Measurements from ENCODE around the gene CHST6.
"Not testable (repeated sequence)": the region's sequence is repeated elsewhere in the genome, so short reads cannot be mapped to it uniquely, and the experiment has no call there.

Gene CHST6

DNA sequence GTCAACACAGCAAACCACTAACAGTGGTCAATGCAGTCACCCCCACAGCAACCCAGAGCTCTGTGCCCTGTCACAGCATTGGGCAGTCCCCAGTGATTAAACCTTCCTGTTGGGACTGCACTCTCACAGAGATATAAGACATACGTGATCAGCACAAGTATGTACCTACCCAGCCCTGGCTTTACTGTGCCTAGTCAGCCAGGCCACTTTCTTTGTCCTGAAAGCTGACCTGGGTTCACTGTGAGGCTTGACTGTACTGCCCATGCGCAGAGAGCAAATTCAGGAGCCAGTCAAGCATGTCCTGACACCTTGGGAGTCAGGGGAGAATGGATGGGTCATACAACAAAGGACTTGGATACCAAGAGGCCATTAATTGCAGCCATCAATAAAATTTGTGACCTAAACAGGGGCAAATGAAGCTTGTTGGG, 19.8 kb downstream of the CHST6 start:
- in situ Hi-C loops (cut with HindIII; ENCODE audit: low sequenced_read_pairs) = no loop called here
- no peak for TF ChIP-seq CTCF (IDR thresholded peaks at IDR 0.05; ENCODE audit: low read depth, low read length)
- DNase-seq (ENCODE audit: low read depth, low spot score) = no peak
- no peak overlapping the region for H3K4me3 ChIP-seq (ENCODE audit: low read depth, low read length)

- no peak overlapping the region for H3K4me3 ChIP-seq (ENCODE audit: low read depth, low read length)
- no peak for DNase-seq (ENCODE audit: low read depth, low spot score)
- in situ Hi-C loops (cut with HindIII; ENCODE audit: low sequenced_read_pairs) = no loop called here
- no peak for TF ChIP-seq CTCF (IDR thresholded peaks at IDR 0.05; ENCODE audit: low read depth, low read length)
Measured at GRCh38 chr16:75472908-75473877, 22.0 kb downstream of the CHST6 start.

- in situ Hi-C loops (cut with HindIII; ENCODE audit: low sequenced_read_pairs) = no loop called here
- H3K4me3 ChIP-seq (ENCODE audit: low read depth, low read length) = no peak overlapping the region
- peak; percentile 63 for DNase-seq (ENCODE audit: low read depth, low spot score)
- peak; percentile 79 for TF ChIP-seq CTCF (IDR thresholded peaks at IDR 0.05; ENCODE audit: low read depth, low read length)
Measured at GRCh38 chr16:75471723-75472633, 23.3 kb downstream of the CHST6 start.

DNA sequence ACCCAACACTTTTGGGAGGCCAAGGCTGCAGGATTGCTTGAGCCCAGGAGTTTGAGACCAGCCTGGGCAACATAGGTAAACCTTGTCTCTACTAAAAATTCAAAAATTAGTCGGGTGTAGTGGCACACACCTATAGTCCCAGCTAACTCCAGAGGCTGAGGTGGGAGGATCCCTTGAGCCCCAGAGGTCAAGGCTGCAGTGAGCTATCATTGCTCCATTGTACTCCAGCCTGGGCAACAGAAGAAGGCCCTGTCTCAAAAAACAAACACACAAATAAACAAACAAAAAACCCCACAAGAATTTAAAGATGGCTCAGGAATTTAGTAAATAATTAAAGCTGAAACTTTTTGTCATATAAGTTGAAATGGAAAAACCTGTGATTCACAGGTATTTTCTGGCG, 28.5 kb downstream of the CHST6 start:
- no peak for TF ChIP-seq CTCF (IDR thresholded peaks at IDR 0.05; ENCODE audit: low read depth, low read length)
- in situ Hi-C loops (cut with HindIII; ENCODE audit: low sequenced_read_pairs) = no loop called here
- no peak overlapping the region for H3K4me3 ChIP-seq (ENCODE audit: low read depth, low read length)
- DNase-seq (ENCODE audit: low read depth, low spot score) = no peak

DNA sequence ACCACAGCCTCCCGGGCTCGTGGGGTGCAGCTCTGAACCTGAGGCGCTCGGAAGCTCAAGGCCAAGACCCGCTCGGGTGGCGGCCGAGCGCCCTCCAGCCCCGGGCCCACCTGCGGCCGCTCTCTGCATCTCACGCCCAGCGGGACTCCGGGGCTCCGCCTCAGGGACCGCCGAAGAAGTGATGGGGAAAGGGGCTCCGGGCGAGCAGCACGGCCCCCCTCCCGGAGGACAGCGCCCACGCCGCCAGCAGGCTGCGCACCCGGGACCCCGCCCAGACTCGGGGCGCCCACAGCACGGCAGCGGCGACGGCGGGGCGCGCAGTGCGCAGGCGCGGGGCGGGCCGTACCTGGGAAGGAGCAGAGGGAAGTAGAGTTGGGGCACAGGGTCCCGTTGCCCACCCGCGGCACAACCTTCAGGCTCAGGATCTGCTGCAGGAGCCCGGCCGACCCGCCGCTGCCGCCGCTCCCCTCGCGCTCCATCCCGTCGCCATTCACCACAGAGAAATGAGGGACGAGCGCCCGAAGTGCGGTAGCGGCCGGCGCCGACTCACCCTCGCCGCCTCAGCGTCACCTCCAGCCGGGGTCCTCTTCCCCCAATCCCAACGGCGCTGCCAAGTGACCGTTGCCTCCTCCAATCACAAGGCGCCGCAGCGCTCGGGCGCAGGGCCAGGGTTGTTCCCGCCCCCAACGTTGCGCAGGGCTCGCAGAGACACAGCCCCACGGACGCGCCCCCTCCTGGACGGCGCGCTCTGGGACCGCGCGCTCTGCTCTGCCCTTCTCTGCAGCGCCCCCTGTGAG, 30.9 kb downstream of the CHST6 start, which contains the start of gene TMEM170A:
Gene TMEM170A (minus strand): TSS at position 568 of the 797 bp plus-strand sequence. CDS start 89 bp downstream, at position 479.
- peak; percentile 100 for TF ChIP-seq CTCF (IDR thresholded peaks at IDR 0.05; ENCODE audit: low read depth, low read length)
- DNase-seq (ENCODE audit: low read depth, low spot score) = peak; percentile 99
- peak within 1 kb of the TSS; percentile 73 for H3K4me3 ChIP-seq (ENCODE audit: low read depth, low read length)
- in situ Hi-C loops (cut with HindIII; ENCODE audit: low sequenced_read_pairs) = no loop called here

GRCh38 chr16:75463389-75464121, 31.7 kb downstream of the CHST6 start:
- DNase-seq (ENCODE audit: low read depth, low spot score) = peak; percentile 27
- in situ Hi-C loops (cut with HindIII; ENCODE audit: low sequenced_read_pairs) = not testable (repeated sequence)
- H3K4me3 ChIP-seq (ENCODE audit: low read depth, low read length) = peak overlapping the region; percentile 73
